Measurements from ENCODE around the gene GSC2. TPM values are rescaled to one million over a fixed set of nuclear protein-coding genes. Genes with fewer than 3 reads are reported as not detected.
"Not testable (repeated sequence)": the region's sequence is repeated elsewhere in the genome, so short reads cannot be mapped to it uniquely, and the experiment has no call there.

The GSC2 gene
- total RNA-seq, 1 experiment from 2014 or later = not detected

DNA sequence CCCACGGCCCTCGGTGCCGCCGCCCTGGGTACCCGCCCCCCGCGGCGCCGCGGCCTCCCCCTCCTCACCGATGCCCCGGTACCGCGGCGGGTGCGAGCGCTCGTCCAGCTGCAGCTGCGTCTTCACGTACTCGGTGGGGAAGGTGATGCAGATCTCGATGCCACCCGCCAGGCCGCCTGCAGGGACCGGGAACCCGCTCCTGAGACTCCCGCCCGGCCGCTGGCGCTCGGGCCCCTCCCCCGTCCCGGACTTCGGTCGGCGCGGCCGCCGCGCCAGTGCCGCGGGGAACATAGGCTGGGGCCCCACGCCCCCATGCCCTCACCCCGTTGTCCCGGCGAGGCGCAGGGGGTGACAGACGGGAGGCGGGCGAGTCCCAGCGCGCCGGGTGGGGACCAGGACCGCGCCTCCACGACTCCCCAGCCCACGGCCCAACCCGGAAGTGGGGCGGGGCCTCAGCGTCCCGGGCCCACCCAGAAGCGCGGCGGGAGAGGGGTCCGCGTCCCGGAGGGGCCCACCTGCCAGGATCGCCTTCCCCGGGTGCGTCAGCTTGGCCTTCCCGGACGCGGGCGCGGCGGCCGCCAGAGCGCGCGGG lies 28.1 kb upstream of the GSC2 start:
- DNase-seq (ENCODE audit: low read depth) = peak; percentile 40

DNA sequence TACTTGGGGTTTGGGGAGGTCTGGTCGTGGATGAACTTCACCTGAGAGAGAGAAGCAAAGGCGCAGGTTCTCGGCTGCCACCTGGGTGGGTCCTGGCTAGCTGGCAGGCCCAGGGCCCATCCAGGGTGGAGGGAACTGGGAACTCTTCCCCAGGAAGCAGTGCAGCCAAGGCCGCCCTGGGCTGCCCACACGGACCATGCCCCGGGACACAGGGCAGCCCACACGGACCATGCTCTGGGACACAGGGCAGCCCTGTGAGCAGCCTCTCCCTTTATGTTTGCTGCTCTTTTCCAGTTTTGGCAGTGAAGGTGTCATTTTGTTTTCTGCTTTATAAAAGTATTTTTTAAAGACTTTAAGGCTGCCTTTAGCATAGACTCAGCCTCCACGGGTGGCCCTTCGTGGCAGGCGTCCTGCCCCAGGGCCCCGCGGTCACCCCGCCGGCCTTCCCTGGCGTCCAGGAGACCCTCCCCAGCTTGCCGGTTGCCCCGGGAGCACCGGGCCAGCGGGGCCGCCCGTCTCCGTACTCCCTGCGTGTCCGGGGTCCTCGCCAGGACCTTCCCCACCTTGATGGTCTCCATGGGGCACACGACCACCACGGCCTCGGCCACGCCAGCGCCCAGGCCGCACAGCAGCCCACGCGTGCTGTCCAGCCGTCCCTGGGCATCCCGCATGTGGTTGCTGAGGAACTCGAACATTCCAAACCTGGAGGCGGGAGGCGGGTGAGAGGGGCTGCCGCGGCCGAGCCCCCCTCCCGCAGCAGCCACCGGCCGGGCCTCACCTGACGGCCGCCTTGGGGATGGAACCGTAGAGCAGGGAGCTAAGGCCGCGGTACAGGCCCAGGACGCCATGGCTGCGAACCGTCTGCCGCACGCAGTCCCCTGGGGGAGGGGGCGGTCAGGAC lies 27.3 kb upstream of the GSC2 start:
- no peak for DNase-seq (ENCODE audit: low read depth)

DNA sequence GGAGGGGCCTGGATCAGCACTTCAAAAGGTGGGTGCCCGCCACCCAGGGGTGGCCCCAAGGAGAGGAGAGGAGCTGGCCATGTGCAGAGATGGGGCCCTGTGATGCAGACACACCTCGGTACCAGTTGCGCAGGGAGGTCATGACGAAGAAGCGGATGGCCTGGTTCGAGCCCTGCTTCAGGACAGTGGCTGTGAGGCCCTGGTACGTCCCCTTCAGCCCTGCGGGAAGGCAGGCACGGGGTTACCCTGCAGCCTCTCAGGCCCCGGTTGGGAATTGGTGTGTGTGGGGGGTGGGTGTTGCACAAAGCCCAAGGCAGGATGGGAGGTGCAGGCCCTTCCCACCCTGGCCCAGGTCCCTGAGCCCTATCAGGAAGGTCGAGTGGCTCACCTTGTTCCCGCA lies 26.6 kb upstream of the GSC2 start:
- no peak for DNase-seq (ENCODE audit: low read depth)

DNA sequence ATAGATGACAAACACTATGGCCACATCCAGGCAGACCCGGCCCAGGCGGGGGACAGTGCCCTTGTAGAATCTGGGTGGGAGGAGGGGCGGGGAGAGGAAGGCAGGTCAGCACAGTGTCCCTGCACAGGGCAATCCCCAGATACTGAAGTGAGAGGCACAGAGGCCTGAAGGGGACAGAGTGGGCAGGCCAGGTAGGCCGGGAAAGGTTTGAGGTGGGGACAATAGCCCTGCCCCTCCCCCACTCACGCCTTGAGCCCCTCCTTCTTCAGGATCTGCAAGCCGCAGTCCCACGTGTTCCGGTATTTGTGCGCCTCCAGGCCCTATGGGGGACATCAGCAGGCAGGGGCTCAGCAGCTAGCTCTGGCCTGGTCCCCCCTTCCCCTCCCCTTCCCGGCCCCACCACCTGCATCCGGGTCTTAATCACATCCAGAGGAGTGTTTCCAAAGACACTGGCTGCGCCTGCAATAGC lies 26.1 kb upstream of the GSC2 start:
- no peak for DNase-seq (ENCODE audit: low read depth)

DNA sequence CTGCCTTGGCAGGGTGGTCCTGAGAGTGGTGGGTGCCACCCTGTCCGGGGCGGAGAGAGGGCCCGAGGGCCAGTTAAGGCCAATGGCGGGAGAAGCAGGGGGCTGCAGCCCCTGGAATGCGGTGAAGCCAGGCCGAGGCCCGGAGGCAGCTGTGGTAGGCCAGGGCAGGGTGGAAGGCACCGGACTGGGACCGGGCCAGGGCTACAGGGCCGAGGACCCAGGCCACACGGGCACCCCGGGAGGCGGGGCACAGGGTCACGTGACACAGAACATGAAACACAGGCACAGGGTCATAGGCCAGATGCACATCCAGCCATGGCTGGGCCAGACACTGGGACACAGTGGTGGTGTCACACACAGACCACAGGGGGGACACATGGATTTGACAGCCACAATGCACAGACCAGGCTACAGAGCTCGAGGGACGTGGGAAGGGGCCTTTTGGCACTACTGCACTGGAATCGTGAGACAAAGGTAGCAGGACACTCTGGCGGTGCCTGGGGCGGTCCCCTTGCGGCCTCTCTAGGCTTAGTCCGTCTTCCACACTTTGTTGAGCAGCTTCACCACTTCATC lies 25.6 kb upstream of the GSC2 start:
- DNase-seq (ENCODE audit: low read depth) = no peak

DNA sequence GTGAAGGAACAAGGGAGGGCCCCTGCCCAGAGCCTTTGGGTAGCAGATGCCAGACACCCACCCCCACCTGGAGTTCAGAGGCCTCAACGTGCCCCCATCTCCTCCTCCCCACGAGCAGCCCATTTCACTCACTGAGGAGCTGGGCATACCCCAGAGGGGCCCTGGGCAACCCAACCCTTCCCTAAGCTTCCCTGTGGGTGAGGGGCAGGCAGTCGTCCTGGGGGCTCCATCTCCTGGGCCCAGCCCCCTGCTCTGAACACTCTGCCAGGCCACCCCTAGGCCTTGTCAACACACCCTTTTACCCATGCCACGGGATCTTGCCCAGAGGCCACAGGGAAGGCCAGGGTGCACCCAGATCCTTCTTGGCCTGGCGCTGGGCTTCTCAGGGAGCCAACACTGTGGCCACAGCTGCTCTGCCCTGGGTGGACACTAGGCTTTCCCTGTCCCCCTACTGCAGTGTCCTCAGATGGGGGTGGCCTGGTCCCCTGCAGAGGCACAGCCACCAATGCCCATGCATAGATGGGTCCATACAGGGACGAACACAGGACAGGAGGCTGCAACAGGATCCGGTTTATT lies 25.0 kb upstream of the GSC2 start:
- no peak for DNase-seq (ENCODE audit: low read depth)

DNA sequence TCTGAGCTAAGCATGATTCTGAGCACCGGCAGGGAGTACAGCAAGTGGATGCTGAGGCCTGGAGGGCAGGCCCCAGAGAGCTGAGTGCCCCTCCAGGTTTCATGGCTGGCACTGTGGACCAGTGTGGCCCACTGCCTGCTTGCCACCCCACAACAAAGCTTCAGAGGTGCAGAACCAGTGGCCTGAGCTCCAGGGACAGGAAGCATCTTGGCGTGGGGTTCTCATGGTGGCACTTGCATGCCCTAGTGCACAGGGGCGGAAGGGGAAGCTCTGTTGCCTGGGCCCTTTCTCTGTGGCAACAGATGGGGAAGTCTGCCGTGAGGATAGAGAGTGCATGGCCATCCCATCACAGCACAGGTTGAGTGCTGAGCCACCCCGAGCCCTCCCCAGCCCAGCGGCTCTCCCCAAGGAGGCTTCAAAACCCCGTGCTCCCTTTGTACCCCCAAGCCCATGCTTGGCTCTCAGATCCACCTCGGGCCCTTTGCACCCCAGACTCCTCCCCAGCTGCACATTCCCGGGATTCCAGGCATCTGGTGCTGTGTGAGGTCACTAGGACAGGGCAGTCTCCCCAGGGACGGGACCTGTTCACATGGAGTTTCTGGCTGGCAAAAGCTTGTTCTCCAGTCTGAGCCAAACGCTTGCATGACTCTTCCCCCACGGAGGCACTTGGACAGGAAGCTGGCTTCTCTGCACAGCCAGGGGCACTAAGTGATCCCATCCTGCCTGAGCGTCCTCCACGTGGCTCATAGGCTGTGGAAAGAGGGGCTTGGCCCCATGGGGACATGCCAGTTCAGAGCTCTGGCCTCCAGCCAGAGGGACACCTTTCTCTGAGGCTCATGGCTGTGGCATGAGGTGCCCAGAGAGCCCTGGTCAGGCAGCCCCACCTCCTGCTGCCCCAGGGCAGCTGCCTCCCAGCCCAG lies 24.3 kb upstream of the GSC2 start:
- DNase-seq (ENCODE audit: low read depth) = peak; percentile 76

DNA sequence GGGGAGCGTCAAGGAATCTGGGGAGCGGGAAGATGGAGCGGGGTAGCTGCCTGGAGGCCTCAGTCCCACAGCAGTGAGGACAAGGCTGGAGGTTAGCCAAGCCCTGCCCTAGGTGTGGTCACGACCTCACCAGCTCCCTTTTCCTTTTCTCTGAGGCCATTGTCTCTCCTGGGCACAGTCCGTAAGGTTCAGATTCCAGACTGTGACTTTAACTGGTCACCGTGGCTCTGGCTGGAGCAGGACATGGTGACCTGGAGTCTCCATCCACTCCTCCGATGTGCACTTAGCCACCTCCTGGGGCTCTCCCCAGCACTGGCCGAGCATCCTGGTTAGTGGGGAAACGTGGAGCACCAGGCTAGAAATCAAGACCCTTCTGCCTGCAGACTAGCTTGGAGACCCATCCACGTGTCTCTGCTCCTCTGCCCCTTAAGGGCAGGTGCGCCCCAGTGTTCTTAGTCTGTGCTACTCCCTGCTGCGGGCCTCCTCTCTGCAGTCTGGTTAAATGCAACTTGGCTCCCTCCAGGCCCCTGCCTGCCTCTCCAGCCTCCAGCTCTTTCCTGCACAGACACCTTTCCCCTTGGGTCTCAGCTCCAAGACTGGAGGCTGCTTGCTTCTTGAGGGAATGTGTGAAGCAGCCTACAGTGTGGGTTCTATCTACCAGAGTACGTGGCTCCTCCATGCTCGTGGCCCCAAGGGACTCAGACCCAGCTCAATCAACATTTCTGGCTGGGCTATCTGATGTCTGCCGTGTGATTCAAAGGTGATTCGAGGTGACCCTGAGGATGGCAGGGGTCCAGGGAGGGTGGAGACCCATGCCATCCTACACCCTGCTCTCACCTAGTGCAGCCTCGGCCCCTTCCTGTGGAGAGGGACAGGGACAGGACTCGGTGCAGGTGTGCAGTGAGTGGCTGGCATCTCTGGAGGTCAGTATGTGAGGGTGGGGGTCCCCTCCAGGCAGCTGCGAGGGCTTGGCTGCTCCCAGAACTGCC lies 23.2 kb upstream of the GSC2 start:
- DNase-seq (ENCODE audit: low read depth) = no peak

DNA sequence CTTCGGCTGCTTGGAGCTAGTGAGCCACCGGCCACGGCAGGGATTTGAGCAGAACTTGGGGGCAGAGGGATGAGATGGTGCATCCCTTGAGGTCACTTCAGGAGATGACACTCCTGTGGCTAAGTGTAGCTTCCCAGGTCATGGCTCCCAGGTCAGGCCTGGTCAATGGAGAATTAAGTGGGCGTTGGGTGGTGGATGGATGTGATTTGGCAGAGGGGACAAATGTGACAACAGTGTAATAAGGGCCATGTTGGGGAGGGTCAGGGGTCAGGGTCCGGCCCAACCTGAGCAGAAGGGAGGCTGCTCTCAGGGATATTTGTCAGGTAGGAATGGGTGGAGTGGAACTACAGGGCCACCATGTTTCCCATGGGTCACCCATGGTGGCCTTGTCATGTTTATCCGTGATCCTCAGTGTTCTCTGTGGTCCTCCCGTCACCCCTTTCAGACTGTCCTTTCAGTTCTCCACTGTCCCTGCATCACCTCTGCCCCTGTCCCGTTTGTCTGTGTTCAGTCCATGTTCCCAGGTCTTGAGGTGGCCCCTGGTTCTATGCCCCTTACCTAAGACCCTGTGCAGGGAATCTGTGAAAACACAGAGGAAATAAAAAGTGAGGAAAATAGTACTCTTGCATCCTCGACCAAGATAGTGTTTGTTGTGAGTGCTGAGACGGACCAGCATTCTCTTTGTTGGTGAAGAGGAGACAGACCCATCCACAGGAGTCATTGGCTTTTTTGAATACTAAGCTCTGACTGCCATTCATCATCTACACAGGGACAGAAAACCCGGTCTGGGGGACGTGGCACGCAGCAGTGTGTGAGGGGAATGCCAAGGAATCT lies 22.3 kb upstream of the GSC2 start:
- no peak for DNase-seq (ENCODE audit: low read depth)

DNA sequence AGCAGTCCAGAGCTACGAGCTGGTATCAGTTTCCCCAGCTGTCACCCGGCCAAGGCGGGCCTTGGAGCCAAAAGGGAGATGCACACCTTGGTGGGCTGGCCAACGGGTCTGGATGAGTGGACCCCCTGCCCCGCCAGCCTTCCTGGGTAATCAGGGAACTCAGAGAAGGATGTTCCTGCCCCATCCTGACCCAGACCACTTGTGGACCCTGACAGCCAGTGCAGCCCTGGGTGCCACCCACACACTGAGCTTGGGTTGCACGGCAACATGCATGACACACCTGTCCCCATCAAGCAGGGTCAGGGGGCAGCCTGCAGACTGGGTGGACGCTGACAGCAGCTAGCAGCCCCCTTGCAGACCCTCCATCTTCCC lies 19.8 kb upstream of the GSC2 start:
- no peak for DNase-seq (ENCODE audit: low read depth)

DNA sequence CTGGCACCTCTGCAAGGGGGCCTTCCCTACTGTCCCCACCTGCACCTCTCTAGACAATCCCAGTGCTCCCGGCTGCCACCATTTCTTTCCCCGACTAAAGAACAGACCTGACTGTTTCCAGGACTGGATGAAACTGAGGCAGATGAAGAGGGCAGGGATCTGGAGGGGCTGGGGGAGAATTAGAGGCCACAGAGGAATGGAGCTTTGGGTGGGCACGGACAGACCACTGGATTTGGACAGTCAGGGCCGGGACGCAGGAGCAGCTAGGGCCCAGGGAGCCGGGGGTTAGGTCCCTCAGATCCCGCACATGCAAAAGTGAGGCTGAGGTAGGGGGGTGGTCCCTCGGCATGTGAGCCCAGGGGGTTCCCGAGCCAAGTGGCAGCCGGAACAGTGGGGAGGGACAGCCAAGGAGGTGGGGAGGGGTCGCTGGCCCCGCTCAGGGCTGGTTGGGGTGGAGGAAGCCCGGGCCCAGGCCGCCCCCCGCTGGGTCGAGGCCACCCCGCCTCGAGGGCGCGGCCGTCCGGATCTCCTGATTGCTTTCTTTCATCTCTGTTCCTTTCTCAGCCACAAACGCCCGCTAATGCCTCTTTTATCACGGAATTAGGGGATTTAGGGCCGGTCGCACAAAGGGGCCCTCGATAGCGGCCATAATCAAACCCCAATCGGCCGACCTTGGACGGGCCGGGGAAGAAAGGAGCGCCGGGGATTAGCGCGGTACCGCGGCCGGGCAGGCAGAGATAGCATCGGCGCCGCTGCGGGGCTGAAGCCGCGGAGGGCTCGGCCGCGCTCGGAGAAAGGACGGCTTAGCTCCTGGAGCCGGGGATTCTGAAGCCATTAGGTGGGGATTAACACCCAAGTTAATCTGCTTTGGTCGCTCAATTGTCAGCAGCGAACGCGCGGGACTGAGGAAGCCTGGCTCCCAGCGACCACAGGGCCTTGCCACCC lies 19.2 kb upstream of the GSC2 start:
- no peak for DNase-seq (ENCODE audit: low read depth)

DNA sequence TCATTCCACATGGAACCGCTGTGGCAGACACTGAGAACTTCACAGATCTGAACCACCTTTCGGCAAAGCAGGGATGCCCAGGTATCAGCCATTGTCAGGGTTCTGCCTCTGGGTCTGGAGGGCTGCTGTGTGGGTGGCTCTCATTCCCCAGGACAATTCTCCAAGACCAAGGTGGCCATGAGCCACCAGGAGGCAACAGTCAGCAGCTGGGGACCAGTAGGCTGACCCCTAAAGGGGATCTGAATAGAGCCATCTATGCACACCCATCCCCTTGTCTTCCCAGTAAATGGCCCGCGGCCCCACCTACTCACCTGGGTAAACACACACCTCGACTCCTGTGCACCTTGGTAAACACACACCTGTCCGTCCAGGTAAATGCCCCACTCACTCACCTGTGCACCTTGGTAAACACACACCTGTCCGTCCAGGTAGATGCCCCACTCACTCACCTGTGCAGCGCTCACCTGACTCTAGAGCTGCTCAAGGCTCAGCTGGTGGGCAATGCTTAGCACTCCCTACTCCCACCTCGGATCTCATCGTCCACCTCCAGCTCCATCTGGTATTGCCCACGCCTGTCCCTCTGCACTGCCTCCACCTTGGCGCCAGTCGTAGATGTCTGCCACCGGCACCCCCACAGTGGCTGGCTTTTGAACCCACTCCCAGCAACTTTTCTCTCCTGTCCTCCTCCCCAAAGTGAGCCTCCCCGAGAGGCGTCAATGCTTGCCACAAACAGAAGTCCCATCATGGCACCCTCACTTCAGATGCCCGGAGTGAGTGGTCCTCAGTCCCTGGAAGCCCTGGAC lies 18.2 kb upstream of the GSC2 start:
- no peak for DNase-seq (ENCODE audit: low read depth)

DNA sequence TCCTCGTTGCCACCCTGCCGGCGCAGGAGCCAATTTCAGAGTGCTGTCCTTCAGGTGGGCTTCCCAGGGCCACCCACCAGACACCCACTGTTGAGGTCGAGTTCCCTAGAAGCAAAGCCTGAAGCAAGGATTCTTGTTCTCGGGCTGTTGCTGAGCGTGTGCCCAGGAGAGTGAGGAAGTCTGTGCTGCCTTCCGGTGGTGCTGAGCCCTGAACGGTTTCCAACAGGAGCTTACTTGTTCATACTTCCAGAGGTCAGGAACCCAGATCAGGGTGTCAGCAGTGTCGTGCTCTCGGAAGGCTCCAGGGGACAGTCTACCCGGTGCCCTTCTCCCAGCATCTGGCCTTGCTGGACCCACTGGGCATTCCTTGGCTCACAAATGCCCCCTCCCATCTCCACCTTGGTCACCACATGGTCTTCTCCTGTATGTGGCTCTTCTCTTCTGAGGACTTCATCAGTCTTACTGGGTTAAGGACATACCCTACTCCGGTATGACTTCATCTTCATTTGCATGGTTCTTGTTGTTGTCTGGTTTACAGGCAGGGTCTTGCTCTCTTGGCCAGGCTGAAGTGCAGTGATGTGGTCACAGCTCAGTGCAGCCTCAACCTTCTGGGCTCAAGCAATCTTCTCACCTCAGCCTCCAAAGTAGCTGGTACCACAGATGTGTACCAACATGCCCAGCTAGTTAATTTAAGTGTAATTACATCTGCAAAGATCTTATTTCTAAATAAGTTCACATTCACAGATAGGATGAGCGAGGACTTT lies 17.2 kb upstream of the GSC2 start:
- DNase-seq (ENCODE audit: low read depth) = no peak

DNA sequence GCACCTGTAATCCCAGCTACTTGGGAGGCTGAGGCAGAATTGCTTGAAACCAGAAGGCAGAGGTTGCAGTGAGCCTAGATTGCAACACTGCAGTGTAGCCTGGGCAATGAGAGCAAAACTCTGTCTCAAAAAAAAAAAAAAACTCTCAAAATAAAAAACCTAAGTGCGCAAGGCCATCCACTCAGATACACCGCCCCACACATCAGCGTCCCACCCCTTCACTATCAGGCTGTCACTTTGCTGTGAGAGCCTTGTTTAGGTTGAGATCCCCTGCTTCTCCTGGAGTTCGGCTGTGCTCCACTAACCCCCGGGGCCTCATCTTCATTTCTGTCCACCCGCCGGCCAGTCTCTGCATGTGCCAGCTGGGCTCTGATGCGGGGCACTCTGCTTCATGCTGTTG lies 16.3 kb upstream of the GSC2 start:
- no peak for DNase-seq (ENCODE audit: low read depth)

DNA sequence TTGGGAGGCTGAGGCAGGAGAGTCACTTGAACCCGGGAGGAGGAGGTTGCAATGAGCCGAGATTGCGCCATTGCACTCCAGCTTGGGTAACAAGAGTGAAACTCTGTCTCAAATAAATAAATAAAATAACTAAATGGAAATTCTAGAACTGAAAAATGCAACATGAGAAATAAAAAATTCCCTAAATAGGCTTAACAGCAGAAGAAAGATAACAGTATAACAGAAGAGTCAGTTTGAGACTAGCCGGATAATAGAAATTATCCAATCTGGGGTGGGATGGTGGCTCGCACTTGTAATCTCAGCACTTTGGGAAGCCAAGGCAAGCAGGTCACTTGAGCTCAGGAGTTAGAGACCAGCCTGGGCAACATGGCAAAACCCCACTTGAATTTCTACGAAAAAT lies 14.3 kb upstream of the GSC2 start:
- DNase-seq (ENCODE audit: low read depth) = no peak

DNA sequence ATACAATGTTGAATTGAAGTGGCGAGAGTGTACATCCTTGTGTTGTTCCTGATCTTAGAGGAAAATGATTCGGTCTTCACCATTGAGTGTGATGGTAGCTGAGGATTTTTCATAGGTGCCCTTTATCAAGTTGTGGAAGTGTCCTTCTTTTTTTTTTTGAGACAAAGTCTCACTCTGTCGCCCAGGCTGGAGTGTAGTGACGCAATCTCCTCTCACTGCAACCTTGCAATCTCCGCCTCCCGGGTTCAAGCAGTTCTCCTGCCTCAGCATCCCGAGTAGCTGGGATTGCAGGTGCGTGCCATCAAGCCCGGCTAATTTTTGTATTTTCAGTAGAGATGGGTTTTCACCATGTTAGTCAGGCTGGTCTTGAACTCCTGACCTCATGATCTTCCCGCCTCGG lies 8.6 kb upstream of the GSC2 start:
- DNase-seq (ENCODE audit: low read depth) = not testable (repeated sequence)

DNA sequence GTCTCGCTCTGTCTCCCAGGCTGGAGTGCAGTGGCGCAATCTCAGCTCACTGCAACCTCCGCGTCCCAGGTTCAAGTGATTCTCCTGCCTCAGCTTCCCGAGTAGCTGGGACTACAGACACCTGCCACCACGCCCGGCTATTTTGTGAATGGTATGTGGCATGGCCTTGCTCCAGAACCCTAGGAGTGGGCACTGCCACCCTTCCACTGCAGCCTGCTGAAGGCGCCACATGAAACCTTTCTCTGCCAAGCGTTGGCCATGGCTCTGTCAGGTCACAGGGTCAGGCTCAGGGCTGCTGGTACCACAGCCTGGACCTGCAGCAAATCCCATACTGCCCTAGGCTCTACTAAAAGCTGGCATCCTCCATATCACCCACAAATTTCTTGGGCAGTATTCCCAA lies 6.0 kb upstream of the GSC2 start:
- DNase-seq (ENCODE audit: low read depth) = not testable (repeated sequence)

Measured in M059J (cell line).